ENCODE results near the gene SHROOM1.

SHROOM1 gene

GRCh38 chr5:132787076-132787475 is 43.4 kb downstream of the SHROOM1 start:
- no peak for DNase-seq (ENCODE audit: extremely low read depth, low read depth)
- no peak for TF ChIP-seq CTCF (IDR thresholded peaks at IDR 0.05; ENCODE audit: low read depth, low read length)

- TF ChIP-seq CTCF (IDR thresholded peaks at IDR 0.05; ENCODE audit: low read depth, low read length) = no peak
Observed at GRCh38 chr5:132785864-132786263, 44.6 kb downstream of the SHROOM1 start.

GRCh38 chr5:132785365-132785764 is 45.1 kb downstream of the SHROOM1 start:
- no peak for DNase-seq (ENCODE audit: extremely low read depth, low read depth)
- TF ChIP-seq CTCF (IDR thresholded peaks at IDR 0.05; ENCODE audit: low read depth, low read length) = no peak

More at GRCh38 chr5:132785864-132786263, 44.6 kb downstream of the SHROOM1 start:
- no peak for DNase-seq (ENCODE audit: extremely low read depth, low read depth)

GRCh38 chr5:132782101-132782500 is 48.3 kb downstream of the SHROOM1 start:
- no peak for DNase-seq (ENCODE audit: extremely low read depth, low read depth)
- TF ChIP-seq CTCF (IDR thresholded peaks at IDR 0.05; ENCODE audit: low read depth, low read length) = no peak

GRCh38 chr5:132781029-132781428 is 49.4 kb downstream of the SHROOM1 start:
- no peak for TF ChIP-seq CTCF (IDR thresholded peaks at IDR 0.05; ENCODE audit: low read depth, low read length)
- no peak for DNase-seq (ENCODE audit: extremely low read depth, low read depth)

- TF ChIP-seq CTCF (IDR thresholded peaks at IDR 0.05; ENCODE audit: low read depth, low read length) = no peak
- DNase-seq (ENCODE audit: extremely low read depth, low read depth) = no peak
Observed at GRCh38 chr5:132780577-132780976, 49.9 kb downstream of the SHROOM1 start.

GRCh38 chr5:132779961-132780360 is 50.5 kb downstream of the SHROOM1 start:
- DNase-seq (ENCODE audit: extremely low read depth, low read depth) = no peak
- TF ChIP-seq CTCF (IDR thresholded peaks at IDR 0.05; ENCODE audit: low read depth, low read length) = no peak
